ENCODE results near the gene RAB15. TPM values are rescaled to one million over a fixed set of nuclear protein-coding genes. Genes with fewer than 3 reads are reported as not detected.

The RAB15 gene
- total and polyA plus RNA-seq, 9 of the 15 experiments (the other 6 are each of a cell fraction or from before 2014, with no cell fraction given), result 0.09 to 0.30 (median 0.16) TPM; not detected in 2

DNA sequence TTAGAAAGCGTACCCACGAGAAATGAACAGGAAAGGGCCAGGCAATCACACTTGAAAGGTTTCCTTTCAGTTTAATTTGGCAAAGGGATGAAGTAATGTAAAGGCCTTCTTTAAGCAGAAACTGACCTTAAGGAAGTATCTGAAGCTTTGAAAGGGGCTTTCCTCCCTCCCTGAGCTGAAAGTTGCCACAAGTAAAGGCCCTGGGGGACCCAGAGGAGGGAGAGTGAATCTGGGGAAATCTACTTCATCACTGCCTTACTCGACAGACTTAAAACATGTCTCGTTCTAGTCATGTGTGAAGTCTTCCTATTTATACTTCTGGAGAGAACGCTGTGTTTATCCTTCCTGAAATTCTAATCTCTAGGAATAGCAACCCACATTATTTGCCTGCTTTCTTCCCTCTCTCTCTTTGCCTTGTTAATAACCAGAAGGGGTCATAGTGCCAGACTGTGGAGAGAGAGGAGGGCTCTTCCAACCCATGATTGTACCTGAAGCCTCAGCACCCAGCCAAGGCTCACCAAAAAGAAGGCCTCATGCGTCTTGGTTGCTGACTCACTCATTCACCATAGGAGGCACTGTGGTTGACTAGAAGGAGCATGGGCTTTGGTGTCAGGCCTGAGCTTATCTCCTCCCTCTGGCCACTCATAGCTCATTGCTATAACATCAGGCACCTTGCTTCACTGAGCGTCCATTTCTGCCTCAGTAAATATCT, 19.4 kb downstream of the RAB15 start:
- H3K36me3 ChIP-seq (ENCODE audit: control insufficient read depth, insufficient read depth, low read length), result no peaks in the 10 kb centered on the region
- H2AFZ ChIP-seq (ENCODE audit: low read depth, low read length), result peak overlapping the region; percentile 12; the same call in 1 of the 2 replicates
- no peaks in the 10 kb centered on the region for H3K9me1 ChIP-seq (ENCODE audit: control insufficient read depth, insufficient read depth, low read length)
- H3K4me1 ChIP-seq (replicated peaks in 1 of 2; ENCODE audit: control insufficient read depth in 2 of 2, insufficient read depth in 2 of 2, low read length in 2 of 2), result peaks cover 0 to 3% of the 10 kb centered on the region in 2 experiments; a peak in 2 of 5 replicates
- CTCF ChIA-PET (ENCODE audit: low intra/inter-chr PET ratio), result no interaction called here
- H3K9me3 ChIP-seq (replicated peaks; ENCODE audit: control insufficient read depth, insufficient read depth, low read depth, low read length), result no peaks in the 10 kb centered on the region
- intact Hi-C loops (cut with micrococcal nuclease) (no loop called here), in situ Hi-C loops (cut with MboI) (no loop called here)
- 21% methylated on average over 5 of the region's 7 CpGs for WGBS (ENCODE audit: insufficient coverage, low coverage, missing lambda C conversion rate)
- peak; percentile 90 for FAIRE-seq
- no peaks in the 10 kb centered on the region for H4K20me1 ChIP-seq (replicated peaks; ENCODE audit: control insufficient read depth, insufficient read depth, low read length)
- peak; percentile 42 to 65 (median 53) for DNase-seq (ENCODE audit: extremely low read depth in 1 of 4, low spot score in 3 of 4)
- POLR2A ChIA-PET, result interaction anchor here (0.5 to 1.3 kb wide), 5 partner anchors 9 to 412 kb away, joined by 3 to 6 read pairs (median 3); no protein-coding TSS in a partner anchor
- no peaks in the 10 kb centered on the region for H3K79me2 ChIP-seq (ENCODE audit: control insufficient read depth, insufficient read depth, low read length)
- H3K9ac ChIP-seq (ENCODE audit: insufficient read depth in 1 of 2, low read depth in 2 of 2, low read length in 2 of 2), result no peak overlapping the region
- no TSS peak for BruUV-seq (replicated peaks)
- peak; percentile 96 for ATAC-seq
- H3K4me3 ChIP-seq, result no peak overlapping the region
- no peak overlapping the region for H3K4me2 ChIP-seq (ENCODE audit: insufficient read depth, low read length)
- no peak overlapping the region for H3K27ac ChIP-seq (ENCODE audit: extremely low read depth, low read depth, low read length)
- no peaks in the 10 kb centered on the region for H3K27me3 ChIP-seq (ENCODE audit: control insufficient read depth in 2 of 2, insufficient read depth in 2 of 2, low read length in 2 of 2)
- TF ChIP-seq HDAC1 (IDR thresholded peaks at IDR 0.05), result no peak
- TF ChIP-seq ZNF764 (CRISPR knock-in tag; IDR thresholded peaks at IDR 0.05; ENCODE audit: low read depth), result peak; percentile 93
- TF ChIP-seq SMAD1 (IDR thresholded peaks at IDR 0.05; ENCODE audit: low read depth, low read length, partially characterized antibody), result no peak
- no peak for TF ChIP-seq ETS1 (conservative IDR thresholded peaks at IDR 0.05; ENCODE audit: control insufficient read depth, low read depth, low read length)
- TF ChIP-seq HSF4 (CRISPR knock-in tag; IDR thresholded peaks at IDR 0.05; ENCODE audit: borderline replicate concordance), result no peak
- no peak for TF ChIP-seq ZNF224 (CRISPR knock-in tag; IDR thresholded peaks at IDR 0.05)
- TF ChIP-seq ZNF282 (CRISPR knock-in tag; IDR thresholded peaks at IDR 0.05), result no peak
- TF ChIP-seq ZNF76 (CRISPR knock-in tag; IDR thresholded peaks at IDR 0.05; ENCODE audit: borderline replicate concordance), result no peak
- no peak for TF ChIP-seq MITF (IDR thresholded peaks at IDR 0.05)
- TF ChIP-seq NR0B1 (IDR thresholded peaks at IDR 0.05; ENCODE audit: partially characterized antibody), result no peak
- peak; percentile 51 for TF ChIP-seq ZNF316 (IDR thresholded peaks at IDR 0.05)
- TF ChIP-seq RBM34 (IDR thresholded peaks at IDR 0.05; ENCODE audit: borderline replicate concordance, insufficient read depth, low read length), result no peak
- no peak for TF ChIP-seq ZNF586 (CRISPR knock-in tag; conservative IDR thresholded peaks at IDR 0.05)
- no peak for TF ChIP-seq SRSF9 (IDR thresholded peaks at IDR 0.05; ENCODE audit: borderline replicate concordance, low read depth, low read length)
- no peak for TF ChIP-seq KDM2B (CRISPR knock-in tag; IDR thresholded peaks at IDR 0.05)
- no peak for TF ChIP-seq ZBTB7A (IDR thresholded peaks at IDR 0.05; ENCODE audit: borderline replicate concordance, control insufficient read depth, low read depth, low read length)
